CD14-positive monocyte (primary cell): ENCODE results near the gene FAM118B. TPM values are rescaled to one million over a fixed set of nuclear protein-coding genes. Genes with fewer than 3 reads are reported as not detected.

Source experiments
- DNase-seq, 3 donors: peaks; one replicate each; pipeline ENCODE4 v3.0.0-alpha.2; 2011 to 2022
- H2AFZ ChIP-seq: 2 replicates; pipeline ENCODE4 v1.6.0; 2012; ENCODE audit warnings: mild to moderate bottlenecking, low read depth, low read length, inconsistent platforms; ENCODE audit not compliant: insufficient read depth, poor library complexity, severe bottlenecking
- H3K27ac ChIP-seq, 2 donors: 1 replicate in 1 of 2; 2 replicates in 1 of 2; pipeline ENCODE4 v1.5.1; 2012 to 2013; ENCODE audit warnings: low read length in 2 of 2, control low read depth in 1 of 2, inconsistent platforms in 1 of 2, low read depth in 1 of 2, mild to moderate bottlenecking in 1 of 2
- H3K27me3 ChIP-seq, 2 donors: one replicate each; pipeline versions ENCODE4 v1.6.0 to v1.6.1; 2011 to 2013; ENCODE audit warnings: low read length in 2 of 2; ENCODE audit not compliant: control insufficient read depth in 2 of 2, insufficient read depth in 2 of 2
- H3K36me3 ChIP-seq, 2 donors: replicated peaks in 1 of 2; 1 replicate in 1 of 2; 2 replicates in 1 of 2; pipeline versions ENCODE4 v1.5.1 to v1.6.1; 2012 to 2013; ENCODE audit warnings: low read length in 2 of 2, control low read depth in 1 of 2, inconsistent platforms in 1 of 2, mild to moderate bottlenecking in 1 of 2; ENCODE audit not compliant: insufficient read depth in 2 of 2, control insufficient read depth in 1 of 2
- H3K4me1 ChIP-seq, 2 donors: 1 replicate in 1 of 2; 2 replicates in 1 of 2; pipeline versions ENCODE4 v1.5.1 to v1.6.1; 2012 to 2013; ENCODE audit warnings: low read length in 2 of 2, control low read depth in 1 of 2, inconsistent platforms in 1 of 2, mild to moderate bottlenecking in 1 of 2, moderate library complexity in 1 of 2; ENCODE audit not compliant: insufficient read depth in 2 of 2, control insufficient read depth in 1 of 2
- H3K4me2 ChIP-seq: replicated peaks from 2 replicates; pipeline ENCODE3; 2012; ENCODE audit warnings: low read length, moderate library complexity, mild to moderate bottlenecking; ENCODE audit not compliant: poor library complexity, severe bottlenecking; ENCODE audit errors: extremely low read depth
- H3K4me3 ChIP-seq, 3 experiments: fragments of 200-600 bp in 1 of 3; sonication (generic) in 1 of 3; replicated peaks in 1 of 3; 1 replicate in 2 of 3; 2 replicates in 1 of 3; pipeline ENCODE4 v1.5.1; 2011 to 2013; ENCODE audit warnings: low read length in 3 of 3, mild to moderate bottlenecking in 3 of 3, control low read depth in 2 of 3, low read depth in 2 of 3, inconsistent platforms in 1 of 3, moderate library complexity in 1 of 3
- H3K79me2 ChIP-seq: 2 replicates; pipeline ENCODE4 v1.6.0; 2012; ENCODE audit warnings: mild to moderate bottlenecking, control low read depth, inconsistent platforms, low read length, moderate library complexity; ENCODE audit not compliant: insufficient read depth
- H3K9ac ChIP-seq: 2 replicates; pipeline ENCODE4 v1.6.0; 2017; ENCODE audit warnings: low read length, mild to moderate bottlenecking; ENCODE audit not compliant: insufficient read depth, poor library complexity, severe bottlenecking
- H3K9me3 ChIP-seq, 2 donors: replicated peaks in 1 of 2; 1 replicate in 1 of 2; 2 replicates in 1 of 2; pipeline versions ENCODE4 v1.5.1 to v1.6.1; 2012 to 2013; ENCODE audit warnings: low read length in 2 of 2, control low read depth in 1 of 2; ENCODE audit not compliant: control insufficient read depth in 1 of 2, insufficient read depth in 1 of 2
- H4K20me1 ChIP-seq: 2 replicates; pipeline ENCODE4 v1.6.0; 2012; ENCODE audit warnings: mild to moderate bottlenecking, low read length, control low read depth, moderate library complexity; ENCODE audit not compliant: insufficient read depth
- H3K27ac Mint-ChIP-seq, 7 donors: one replicate each; pipeline ENCODE4 v1.8.0; 2020; ENCODE audit warnings: mild to moderate bottlenecking in 7 of 7, mixed read lengths in 7 of 7, moderate library complexity in 6 of 7, inconsistent platforms in 2 of 7
- H3K27me3 Mint-ChIP-seq, 3 donors: one replicate each; pipeline ENCODE4 v1.8.0; 2021 to 2022; ENCODE audit warnings: low read depth in 3 of 3, mild to moderate bottlenecking in 3 of 3, mixed read lengths in 3 of 3, moderate library complexity in 3 of 3, inconsistent platforms in 1 of 3
- H3K36me3 Mint-ChIP-seq, 2 donors: one replicate each; pipeline ENCODE4 v1.8.0; 2020; ENCODE audit warnings: mixed read lengths in 2 of 2, inconsistent platforms in 1 of 2, mild to moderate bottlenecking in 1 of 2
- H3K4me1 Mint-ChIP-seq: one replicate; pipeline ENCODE4 v1.8.0; 2020; ENCODE audit warnings: mild to moderate bottlenecking, mixed read lengths
- H3K4me3 Mint-ChIP-seq, 2 donors: one replicate each; pipeline ENCODE4 v1.8.0; 2020; ENCODE audit warnings: mild to moderate bottlenecking in 2 of 2, mixed read lengths in 2 of 2, moderate library complexity in 1 of 2
- H3K9me3 Mint-ChIP-seq, 7 donors: one replicate each; pipeline ENCODE4 v1.8.0; 2020 to 2022; ENCODE audit warnings: mixed read lengths in 7 of 7, mild to moderate bottlenecking in 6 of 7, moderate library complexity in 6 of 7, inconsistent platforms in 2 of 7
- CTCF ChIP-seq: fragments of 200-600 bp; IDR thresholded peaks from one replicate; pipeline ENCODE4 v1.8.0; 2022; ENCODE audit warnings: antibody characterized with exemption, mild to moderate bottlenecking
- WGBS: methylation state at CpG from one replicate; pipeline ENCODE4 v1.1.5; 2013; ENCODE audit warnings: missing lambda C conversion rate; ENCODE audit not compliant: insufficient coverage; 5-methylcytosine and 5-hydroxymethylcytosine counted together
- intact Hi-C, 2 donors: fragments of 100-400 bp; cut with micrococcal nuclease; formaldehyde crosslinking; loops; one replicate each; pipeline versions ENCODE4 v1.15.0 to v1.15.1; 2023
- polyA plus RNA-seq, 3 donors: library from polyadenylated mRNA; depleted of rRNA in 1 of 3; unstranded in 2 of 3; stranded (reverse) in 1 of 3; fragments of 300-500 nt in 2 of 3; fragments of >200 nt in 1 of 3; fragmentation: Illumina TruSeq in 2 of 3; gene quantifications; 1 replicate in 2 of 3; 2 replicates in 1 of 3; pipeline ENCODE4 v1.2.3, GENCODE V29; 2012 to 2021

Gene FAM118B
- polyA plus RNA-seq, 3 donors, result 13.6 to 18.7 (median 16.5) TPM

DNA sequence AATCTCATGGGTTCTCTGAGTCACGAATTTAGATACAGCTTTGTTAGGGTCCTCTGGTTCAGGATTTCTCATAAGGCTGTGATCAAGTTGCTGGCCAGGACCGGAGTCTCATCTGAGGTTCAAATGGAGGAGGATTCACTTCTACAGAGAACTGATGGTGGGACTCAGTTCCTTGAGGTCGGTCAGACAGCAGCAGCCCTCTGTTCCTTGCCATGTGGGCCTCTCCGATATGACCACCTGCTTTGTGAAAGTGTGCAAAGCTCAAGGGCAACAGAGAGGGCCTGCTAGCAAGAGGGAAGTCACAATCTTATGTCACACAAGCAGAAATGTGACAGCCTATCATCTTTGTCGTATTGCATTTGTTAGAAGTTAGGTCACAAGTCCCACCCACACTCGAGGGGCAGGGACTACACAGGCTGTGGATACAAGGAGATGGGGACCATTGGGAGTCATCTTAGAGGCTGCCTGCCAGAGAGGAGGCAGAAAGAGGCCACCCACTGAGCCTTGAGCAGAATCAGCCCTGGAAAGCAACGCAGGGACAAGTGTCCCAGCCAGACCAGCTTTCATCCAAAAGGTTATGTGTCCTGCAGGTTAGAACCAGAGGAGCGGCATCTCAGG, 34.6 kb upstream of the FAM118B start:
- no peak overlapping the region for H3K27ac Mint-ChIP-seq
- H3K36me3 Mint-ChIP-seq, result peaks cover 0 to 2% of the 10 kb centered on the region in 2 donors
- H3K4me3 Mint-ChIP-seq, result no peak overlapping the region

More for the DNA sequence above, 34.6 kb upstream of the FAM118B start:
- H4K20me1 ChIP-seq, result no peaks in the 10 kb centered on the region
- peaks cover 0 to 6% of the 10 kb centered on the region in 2 donors for H3K9me3 ChIP-seq
- no peak overlapping the region for H2AFZ ChIP-seq
- no peak overlapping the region for H3K9ac ChIP-seq
- no peak overlapping the region for H3K4me3 ChIP-seq
- WGBS, result 87% methylated on average over 6 of the region's 8 CpGs
- peaks cover 9% of the 10 kb centered on the region for H3K4me1 Mint-ChIP-seq
- H3K4me1 ChIP-seq, result peaks cover 7 to 9% of the 10 kb centered on the region in 2 donors
- H3K27me3 ChIP-seq, result no peaks in the 10 kb centered on the region
- H3K36me3 ChIP-seq, result no peaks in the 10 kb centered on the region
- H3K79me2 ChIP-seq, result no peaks in the 10 kb centered on the region
- intact Hi-C loops, result no loop called here
- H3K27me3 Mint-ChIP-seq, result peaks cover 1 to 5% (median 5%) of the 10 kb centered on the region in 3 donors
- H3K9me3 Mint-ChIP-seq, result peaks cover 7 to 24% (median 19%) of the 10 kb centered on the region in 7 donors
- DNase-seq, result no peak
- TF ChIP-seq CTCF, result no peak
- no peak overlapping the region for H3K27ac ChIP-seq
- no peak overlapping the region for H3K4me2 ChIP-seq
